Liver (tissue), 9 donors: Measurements from ENCODE around the gene SPTBN1. TPM values are rescaled to one million over a fixed set of nuclear protein-coding genes. Genes with fewer than 3 reads are reported as not detected.

Experiments
- DNase-seq: peaks from one replicate; pipeline ENCODE4 v3.0.0-alpha.2; 2017; ENCODE audit warnings: low spot score
- H3K27ac ChIP-seq, 2 donors: one replicate each; pipeline ENCODE4 v1.7.0; 2013; ENCODE audit warnings: inconsistent platforms in 2 of 2, low read length in 2 of 2, control low read depth in 1 of 2, low read depth in 1 of 2, mild to moderate bottlenecking in 1 of 2
- H3K27me3 ChIP-seq, 4 donors: one replicate each; pipeline versions ENCODE4 v1.6.1 to v1.7.0; 2013; ENCODE audit warnings: low read length in 3 of 4, inconsistent platforms in 1 of 4, mild to moderate bottlenecking in 1 of 4, moderate library complexity in 1 of 4; ENCODE audit not compliant: control insufficient read depth in 4 of 4, insufficient read depth in 4 of 4
- H3K36me3 ChIP-seq, 4 donors: one replicate each; pipeline versions ENCODE4 v1.6.1 to v1.7.0; 2013; ENCODE audit warnings: low read length in 3 of 4, mild to moderate bottlenecking in 3 of 4, low read depth in 1 of 4, moderate library complexity in 1 of 4; ENCODE audit not compliant: control insufficient read depth in 4 of 4, insufficient read depth in 3 of 4
- H3K4me1 ChIP-seq, 4 donors: one replicate each; pipeline versions ENCODE4 v1.6.1 to v1.7.0; 2013; ENCODE audit warnings: low read length in 3 of 4, mild to moderate bottlenecking in 3 of 4, moderate library complexity in 1 of 4; ENCODE audit not compliant: control insufficient read depth in 4 of 4, insufficient read depth in 4 of 4
- H3K4me3 ChIP-seq, 3 donors: one replicate each; pipeline versions ENCODE4 v1.6.1 to v1.7.0; 2013; ENCODE audit warnings: low read length in 3 of 3, control low read depth in 1 of 3, low read depth in 1 of 3, mild to moderate bottlenecking in 1 of 3
- H3K9ac ChIP-seq, 2 donors: one replicate each; pipeline ENCODE4 v1.7.0; 2013; ENCODE audit warnings: low read length in 2 of 2, mild to moderate bottlenecking in 2 of 2, moderate library complexity in 2 of 2, control low read depth in 1 of 2, low read depth in 1 of 2
- H3K9me3 ChIP-seq, 4 donors: one replicate each; pipeline versions ENCODE4 v1.6.1 to v1.7.0; 2013; ENCODE audit warnings: low read length in 3 of 4; ENCODE audit not compliant: control insufficient read depth in 4 of 4
- EGR1 ChIP-seq, 2 donors: IDR thresholded peaks; 2 replicates each; pipeline ENCODE4 v1.6.1; 2016 to 2018; ENCODE audit warnings: antibody characterized with exemption in 2 of 2, low read depth in 2 of 2
- FOXA1 ChIP-seq: IDR thresholded peaks from 2 replicates; pipeline ENCODE4 v1.6.1; 2016; ENCODE audit warnings: antibody characterized with exemption
- FOXA2 ChIP-seq: IDR thresholded peaks from 2 replicates; pipeline ENCODE4 v1.6.1; 2016; ENCODE audit warnings: antibody characterized with exemption
- GABPA ChIP-seq, 2 donors: IDR thresholded peaks in 1 of 2; conservative IDR thresholded peaks in 1 of 2; 2 replicates each; pipeline ENCODE4 v1.6.1; 2016; ENCODE audit warnings: antibody characterized with exemption in 2 of 2, mild to moderate bottlenecking in 1 of 2, moderate library complexity in 1 of 2
- HNF4A ChIP-seq, 2 donors: conservative IDR thresholded peaks; 2 replicates each; pipeline ENCODE4 v1.6.1; 2016; ENCODE audit warnings: antibody characterized with exemption in 2 of 2, mild to moderate bottlenecking in 2 of 2
- HNF4G ChIP-seq: IDR thresholded peaks from 2 replicates; pipeline ENCODE4 v1.6.1; 2016; ENCODE audit warnings: antibody characterized with exemption
- JUND ChIP-seq, 2 donors: IDR thresholded peaks; 2 replicates each; pipeline ENCODE4 v1.6.1; 2016; ENCODE audit warnings: antibody characterized with exemption in 2 of 2
- MAX ChIP-seq: IDR thresholded peaks from 2 replicates; pipeline ENCODE4 v1.6.1; 2016; ENCODE audit warnings: antibody characterized with exemption
- NR2F2 ChIP-seq: IDR thresholded peaks from 2 replicates; pipeline ENCODE4 v1.6.1; 2016; ENCODE audit warnings: antibody characterized with exemption
- RAD21 ChIP-seq, 2 donors: IDR thresholded peaks; 2 replicates each; pipeline ENCODE4 v1.6.1; 2016; ENCODE audit warnings: antibody characterized with exemption in 2 of 2, mild to moderate bottlenecking in 2 of 2
- REST ChIP-seq: IDR thresholded peaks from 2 replicates; pipeline ENCODE4 v1.6.1; 2016; ENCODE audit warnings: antibody characterized with exemption, mild to moderate bottlenecking
- RXRA ChIP-seq, 2 donors: IDR thresholded peaks; 2 replicates each; pipeline ENCODE4 v1.6.1; 2017 to 2018; ENCODE audit warnings: antibody characterized with exemption in 2 of 2, mild to moderate bottlenecking in 1 of 2
- SP1 ChIP-seq: IDR thresholded peaks from 2 replicates; pipeline ENCODE4 v1.6.1; 2018; ENCODE audit warnings: antibody characterized with exemption, mild to moderate bottlenecking
- TAF1 ChIP-seq: conservative IDR thresholded peaks from 2 replicates; pipeline ENCODE4 v1.6.1; 2016; ENCODE audit warnings: antibody characterized with exemption, mild to moderate bottlenecking
- YY1 ChIP-seq: IDR thresholded peaks from 2 replicates; pipeline ENCODE4 v1.6.1; 2016; ENCODE audit warnings: antibody characterized with exemption, mild to moderate bottlenecking
- ZBTB33 ChIP-seq: IDR thresholded peaks from 2 replicates; pipeline ENCODE4 v1.6.1; 2016; ENCODE audit warnings: antibody characterized with exemption
- WGBS: extraction: QIAGEN DNeasy Blood & Tissue Kit; methylation state at CpG from one replicate; pipeline ENCODE4 v1.1.7; 2013; 5-methylcytosine and 5-hydroxymethylcytosine counted together
- polyA plus RNA-seq, 2 donors: library from polyadenylated mRNA; stranded (reverse) in 1 of 2; unstranded in 1 of 2; fragments of 200-250 nt in 1 of 2; fragments of >200 nt in 1 of 2; fragmentation: Nextera tagmentation in 1 of 2; extraction: Ambion mirVana in 1 of 2; gene quantifications; one replicate each; pipeline versions ENCODE4 v1.2.1 to v1.2.3, GENCODE V29; 2013 to 2015
- total RNA-seq, 2 donors: library from RNA; depleted of rRNA; stranded (reverse); fragments of >200 nt; gene quantifications; one replicate each; pipeline ENCODE4 v1.2.3, GENCODE V29; 2014
- TF ChIP-seq, protein P1 (sequence below): fragments of 150-350 bp; IDR thresholded peaks from 2 replicates; pipeline ENCODE4 v1.5.1; 2017; ENCODE audit warnings: improper control_type of control experiment, low read depth, low read length; ENCODE audit not compliant: missing input control
- TF ChIP-seq, protein P2 (sequence below): IDR thresholded peaks from 2 replicates; pipeline ENCODE4 v1.6.1; 2016; ENCODE audit warnings: antibody characterized with exemption
- donor health status: healthy.
- donor health status: healthy.
- donor health status: healthy.
- donor health status: healthy.
- donor health status: healthy.

Gene SPTBN1
- total and polyA plus RNA-seq, 4 donors = 44.8 to 191 (median 75.9) TPM

- WGBS = 94% methylated on average over 9 of the region's 9 CpGs
- DNase-seq = no peak
- H3K4me1 ChIP-seq = peaks cover 13 to 56% (median 46%) of the 10 kb centered on the region in 4 donors
- peak overlapping the region; percentile 79 to 90 for H3K27ac ChIP-seq
- TF ChIP-seq NR2F2 (no peak), TAF1 (no peak), YY1 (no peak), MAX (no peak), RXRA (IDR thresholded peaks at IDR 0.05) (no peak), RAD21 (IDR thresholded peaks at IDR 0.05) (no peak), GABPA (IDR thresholded peaks at IDR 0.05 in 1 of 2, conservative IDR thresholded peaks at IDR 0.05 in 1 of 2) (no peak), HNF4G (no peak), FOXA2 (no peak), ZBTB33 (no peak), SP1 (no peak), JUND (IDR thresholded peaks at IDR 0.05) (no peak), HNF4A (conservative IDR thresholded peaks at IDR 0.05) (no peak), REST (no peak), EGR1 (IDR thresholded peaks at IDR 0.05; ENCODE audit: low read depth in 2 of 2) (no peak), FOXA1 (no peak)
- TF ChIP-seq, protein P1, sequence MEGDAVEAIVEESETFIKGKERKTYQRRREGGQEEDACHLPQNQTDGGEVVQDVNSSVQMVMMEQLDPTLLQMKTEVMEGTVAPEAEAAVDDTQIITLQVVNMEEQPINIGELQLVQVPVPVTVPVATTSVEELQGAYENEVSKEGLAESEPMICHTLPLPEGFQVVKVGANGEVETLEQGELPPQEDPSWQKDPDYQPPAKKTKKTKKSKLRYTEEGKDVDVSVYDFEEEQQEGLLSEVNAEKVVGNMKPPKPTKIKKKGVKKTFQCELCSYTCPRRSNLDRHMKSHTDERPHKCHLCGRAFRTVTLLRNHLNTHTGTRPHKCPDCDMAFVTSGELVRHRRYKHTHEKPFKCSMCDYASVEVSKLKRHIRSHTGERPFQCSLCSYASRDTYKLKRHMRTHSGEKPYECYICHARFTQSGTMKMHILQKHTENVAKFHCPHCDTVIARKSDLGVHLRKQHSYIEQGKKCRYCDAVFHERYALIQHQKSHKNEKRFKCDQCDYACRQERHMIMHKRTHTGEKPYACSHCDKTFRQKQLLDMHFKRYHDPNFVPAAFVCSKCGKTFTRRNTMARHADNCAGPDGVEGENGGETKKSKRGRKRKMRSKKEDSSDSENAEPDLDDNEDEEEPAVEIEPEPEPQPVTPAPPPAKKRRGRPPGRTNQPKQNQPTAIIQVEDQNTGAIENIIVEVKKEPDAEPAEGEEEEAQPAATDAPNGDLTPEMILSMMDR = no peak
- TF ChIP-seq, protein P2, sequence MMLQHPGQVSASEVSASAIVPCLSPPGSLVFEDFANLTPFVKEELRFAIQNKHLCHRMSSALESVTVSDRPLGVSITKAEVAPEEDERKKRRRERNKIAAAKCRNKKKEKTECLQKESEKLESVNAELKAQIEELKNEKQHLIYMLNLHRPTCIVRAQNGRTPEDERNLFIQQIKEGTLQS = no peak
- H3K9me3 ChIP-seq = no peaks in the 10 kb centered on the region
- H3K4me3 ChIP-seq = no peak overlapping the region
- H3K27me3 ChIP-seq = no peaks in the 10 kb centered on the region
- H3K9ac ChIP-seq = no peak overlapping the region
- peaks cover 0 to 14% (median 10%) of the 10 kb centered on the region in 4 donors for H3K36me3 ChIP-seq
These were observed 214.4 kb downstream of the SPTBN1 start for GRCh38 chr2:54670485-54671009.
